ENCODE measurements around the gene SPAG9. TPM values are rescaled to one million over a fixed set of nuclear protein-coding genes. Genes with fewer than 3 reads are reported as not detected.

Gene SPAG9
- total RNA-seq, 2 experiments from 2014 or later = 58.0 to 58.7 TPM

DNA sequence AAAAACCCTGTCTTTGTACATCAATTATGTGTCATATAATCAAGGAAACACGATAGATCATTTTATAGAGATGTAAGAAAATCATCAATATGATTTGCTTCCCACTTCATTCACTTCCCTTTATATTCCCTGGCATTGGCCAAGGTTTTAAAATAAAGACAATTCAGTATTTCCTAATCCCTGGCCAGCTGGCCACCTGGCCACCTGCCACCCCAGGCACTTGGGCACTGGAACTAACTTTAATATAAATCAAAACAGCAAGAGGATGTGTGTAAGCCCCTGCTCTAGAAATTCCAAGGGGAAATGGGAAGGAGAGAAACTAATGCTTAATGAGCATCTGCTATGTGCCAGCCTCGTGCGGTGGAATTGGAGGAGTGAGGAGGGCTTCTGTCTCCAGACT is 195.9 kb downstream of the SPAG9 start:
- no peaks in the 10 kb centered on the region for H3K9me3 Mint-ChIP-seq
- peaks cover 9% of the 10 kb centered on the region for H3K4me1 Mint-ChIP-seq (ENCODE audit: low read depth)
- ChIA-PET CTCF (interaction anchor here (1.2 kb wide), 1 partner anchor 13 kb away, joined by 3 read pairs; no protein-coding TSS in a partner anchor), POLR2A (no interaction called here)
- intact Hi-C loops (cut with micrococcal nuclease) = no loop called here
- no peak overlapping the region for H3K4me3 Mint-ChIP-seq
- DNase-seq = no peak
- H3K36me3 Mint-ChIP-seq = no peaks in the 10 kb centered on the region
- H3K27ac Mint-ChIP-seq = no peak overlapping the region
- no peaks in the 10 kb centered on the region for H3K27me3 Mint-ChIP-seq

- H3K4me3 Mint-ChIP-seq = no peak overlapping the region
- H3K4me1 Mint-ChIP-seq (ENCODE audit: low read depth) = peaks cover 12% of the 10 kb centered on the region
- no peaks in the 10 kb centered on the region for H3K36me3 Mint-ChIP-seq
- no peak for DNase-seq
- CTCF ChIA-PET = no interaction called here
- H3K27me3 Mint-ChIP-seq = no peaks in the 10 kb centered on the region
- H3K9me3 Mint-ChIP-seq = no peaks in the 10 kb centered on the region
- intact Hi-C loops (cut with micrococcal nuclease) = no loop called here
- no peak overlapping the region for H3K27ac Mint-ChIP-seq
- POLR2A ChIA-PET = no interaction called here
Measured at GRCh38 chr17:50924300-50924699, 196.4 kb downstream of the SPAG9 start.

DNA sequence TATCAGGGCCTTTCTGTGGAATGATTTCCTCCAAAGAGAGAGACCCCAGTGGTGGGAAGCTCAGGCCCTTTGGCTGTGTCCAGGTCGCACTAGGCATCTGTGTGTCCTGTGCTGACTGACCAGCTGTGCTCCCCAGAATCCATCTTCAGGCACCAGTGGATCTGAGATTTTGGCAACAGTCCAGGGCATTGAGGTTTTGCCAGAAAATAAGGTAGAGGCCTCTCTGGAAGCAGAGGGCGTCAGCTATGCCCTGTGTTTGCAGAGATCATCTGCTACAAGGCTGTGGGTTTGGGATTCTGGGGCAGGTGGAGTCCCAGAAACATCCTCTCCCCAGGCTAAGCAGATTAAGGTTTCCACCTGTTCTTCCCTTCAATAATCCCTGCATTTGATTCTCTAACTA is 197.1 kb downstream of the SPAG9 start:
- H3K27me3 Mint-ChIP-seq = no peaks in the 10 kb centered on the region
- POLR2A ChIA-PET = no interaction called here
- no peak for DNase-seq
- intact Hi-C loops (cut with micrococcal nuclease) = no loop called here
- H3K4me3 Mint-ChIP-seq = no peak overlapping the region
- CTCF ChIA-PET = no interaction called here
- peaks cover 17% of the 10 kb centered on the region for H3K4me1 Mint-ChIP-seq (ENCODE audit: low read depth)
- H3K27ac Mint-ChIP-seq = no peak overlapping the region
- no peaks in the 10 kb centered on the region for H3K9me3 Mint-ChIP-seq
- no peaks in the 10 kb centered on the region for H3K36me3 Mint-ChIP-seq

- no peaks in the 10 kb centered on the region for H3K27me3 Mint-ChIP-seq
- no peaks in the 10 kb centered on the region for H3K9me3 Mint-ChIP-seq
- no peak for DNase-seq
- ChIA-PET CTCF (interaction anchor here (1.3 to 1.5 kb wide), 2 partner anchors 71 to 140 kb away, joined by 3 read pairs; no protein-coding TSS in a partner anchor), POLR2A (interaction anchor here (0.8 kb wide), 1 partner anchor 56 kb away, joined by 3 read pairs; the partner anchor contains the start of gene TOB1)
- H3K4me3 Mint-ChIP-seq = no peak overlapping the region
- H3K36me3 Mint-ChIP-seq = no peaks in the 10 kb centered on the region
- H3K4me1 Mint-ChIP-seq (ENCODE audit: low read depth) = peaks cover 21% of the 10 kb centered on the region
- H3K27ac Mint-ChIP-seq = no peak overlapping the region
- intact Hi-C loops (cut with micrococcal nuclease) = no loop called here
Measured at GRCh38 chr17:50922721-50923405, 197.8 kb downstream of the SPAG9 start.

- ChIA-PET CTCF (interaction anchor here (1.3 to 1.5 kb wide), 2 partner anchors 70 to 139 kb away, joined by 3 read pairs; no protein-coding TSS in a partner anchor), POLR2A (interaction anchor here (0.8 kb wide), 1 partner anchor 56 kb away, joined by 3 read pairs; the partner anchor contains the start of gene TOB1)
- no peaks in the 10 kb centered on the region for H3K9me3 Mint-ChIP-seq
- no peaks in the 10 kb centered on the region for H3K36me3 Mint-ChIP-seq
- no peak overlapping the region for H3K27ac Mint-ChIP-seq
- intact Hi-C loops (cut with micrococcal nuclease) = no loop called here
- no peak for DNase-seq
- no peaks in the 10 kb centered on the region for H3K27me3 Mint-ChIP-seq
- H3K4me3 Mint-ChIP-seq = no peak overlapping the region
- H3K4me1 Mint-ChIP-seq (ENCODE audit: low read depth) = peaks cover 21% of the 10 kb centered on the region
Measured at GRCh38 chr17:50922107-50922506, 198.6 kb downstream of the SPAG9 start.

DNA sequence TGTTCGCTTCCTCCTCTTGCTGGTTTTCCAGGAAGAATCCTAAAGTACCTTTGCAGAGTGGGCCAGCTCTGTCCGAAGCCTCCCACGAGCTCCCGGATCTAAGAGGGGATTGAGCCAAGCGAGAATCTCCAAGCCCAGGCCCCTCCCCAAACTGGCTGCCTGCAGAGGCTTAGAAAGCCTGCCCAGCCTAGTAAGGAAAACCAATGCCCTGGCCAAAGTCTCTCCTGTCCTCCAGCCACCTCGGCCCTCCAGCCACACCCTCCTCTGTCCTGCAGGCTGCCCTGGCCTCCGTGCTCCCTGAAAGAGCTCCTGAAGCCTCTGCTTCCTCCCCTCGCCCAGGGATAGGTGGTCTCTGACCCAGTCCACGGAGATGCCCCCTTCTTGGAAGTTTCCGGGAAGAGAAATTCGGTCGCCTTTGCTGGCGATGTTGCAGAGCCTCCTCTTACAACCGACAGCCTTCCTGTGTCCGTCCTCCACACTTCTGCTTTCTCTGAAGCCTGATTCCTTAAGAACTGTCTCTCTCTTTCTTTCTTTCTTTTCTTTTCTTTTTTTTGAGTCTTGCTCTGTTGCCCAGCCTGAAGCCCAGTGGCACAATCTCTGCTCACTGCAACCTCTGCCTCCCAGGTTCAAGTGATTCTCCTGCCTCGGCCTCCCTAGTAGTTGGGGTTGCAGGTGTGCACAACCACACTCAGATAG is 199.6 kb downstream of the SPAG9 start:
- H3K4me1 Mint-ChIP-seq (ENCODE audit: low read depth) = peaks cover 27% of the 10 kb centered on the region
- CTCF ChIA-PET = interaction anchor here (1.2 kb wide), 1 partner anchor 36 kb away, joined by 5 read pairs; no protein-coding TSS in a partner anchor
- intact Hi-C loops (cut with micrococcal nuclease) = no loop called here
- H3K4me3 Mint-ChIP-seq = no peak overlapping the region
- POLR2A ChIA-PET = interaction anchor here (4.2 kb wide), 1 partner anchor 55 kb away, joined by 35 read pairs; the partner anchor contains the start of gene TOB1
- H3K27ac Mint-ChIP-seq = no peak overlapping the region
- no peaks in the 10 kb centered on the region for H3K27me3 Mint-ChIP-seq
- DNase-seq = no peak
- H3K36me3 Mint-ChIP-seq = no peaks in the 10 kb centered on the region
- H3K9me3 Mint-ChIP-seq = no peaks in the 10 kb centered on the region

DNA sequence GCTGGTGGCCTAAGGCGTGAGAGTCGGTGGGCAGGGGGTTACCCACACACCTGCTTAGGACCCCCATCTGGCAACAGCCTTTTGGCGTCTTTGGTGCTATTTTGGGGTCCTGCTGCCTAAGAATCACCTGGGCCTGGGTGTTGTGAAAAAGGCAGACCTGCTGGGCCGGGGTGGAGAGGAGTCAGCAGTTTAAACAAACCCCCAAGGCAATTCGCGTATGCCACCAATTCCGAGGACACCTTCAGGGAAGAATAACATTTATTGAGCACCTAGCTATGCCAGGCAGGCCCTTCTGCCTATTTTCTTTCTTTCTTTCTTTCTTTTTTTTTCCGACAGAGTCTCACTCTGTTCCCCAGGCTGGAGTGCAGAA is 200.6 kb downstream of the SPAG9 start:
- DNase-seq = no peak
- Mint-ChIP-seq H3K9me3 (no peaks in the 10 kb centered on the region), H3K4me1 (ENCODE audit: low read depth) (peaks cover 30% of the 10 kb centered on the region), H3K27me3 (no peaks in the 10 kb centered on the region), H3K4me3 (no peak overlapping the region), H3K36me3 (no peaks in the 10 kb centered on the region), H3K27ac (no peak overlapping the region)
- ChIA-PET POLR2A (interaction anchor here (1.8 to 4.2 kb wide), 2 partner anchors 11 to 54 kb away, joined by 7 to 35 read pairs; partner anchors contain the start of gene TOB1), CTCF (interaction anchor here (1.2 kb wide), 1 partner anchor 37 kb away, joined by 5 read pairs; no protein-coding TSS in a partner anchor)
- intact Hi-C loops (cut with micrococcal nuclease) = no loop called here

DNA sequence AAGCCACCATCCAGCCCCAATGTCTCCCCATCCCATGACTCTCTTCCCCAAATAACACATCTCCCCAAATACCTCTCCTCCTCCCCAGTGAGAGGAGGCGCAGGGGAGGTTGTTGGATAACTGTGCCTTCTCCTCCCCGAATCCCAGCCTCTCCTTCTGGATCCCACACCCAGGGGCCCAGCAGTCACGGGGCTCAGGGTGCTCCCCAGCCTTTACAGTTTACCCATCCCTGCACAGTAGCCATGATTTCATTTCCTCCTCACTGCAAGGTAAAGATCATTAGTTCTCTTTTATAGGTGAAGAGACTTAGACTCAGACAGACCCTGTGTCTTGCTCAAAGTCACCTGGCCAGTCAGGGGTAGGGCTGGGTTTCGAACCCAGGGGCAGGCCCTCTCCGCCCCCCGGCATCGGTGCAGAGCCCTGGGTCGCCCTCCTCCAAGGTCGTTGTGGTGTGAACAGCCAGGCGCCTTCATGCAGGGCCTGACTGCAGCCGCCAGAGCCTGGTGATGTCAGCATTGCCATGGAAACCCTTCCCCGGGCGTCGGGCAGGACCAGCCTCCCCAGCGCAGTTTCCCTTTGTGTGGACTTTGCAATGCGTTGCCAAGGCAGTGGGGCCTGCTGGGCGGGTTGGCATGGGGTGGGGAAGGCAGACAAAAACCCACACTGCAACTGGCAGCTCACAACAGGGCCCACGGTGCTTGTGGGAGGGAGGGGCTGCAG is 201.2 kb downstream of the SPAG9 start:
- peak; percentile 91 for DNase-seq
- no peaks in the 10 kb centered on the region for H3K9me3 Mint-ChIP-seq
- no peaks in the 10 kb centered on the region for H3K36me3 Mint-ChIP-seq
- peaks cover 32% of the 10 kb centered on the region for H3K4me1 Mint-ChIP-seq (ENCODE audit: low read depth)
- POLR2A ChIA-PET = interaction anchor here (0.9 to 4.2 kb wide), 6 partner anchors 11 to 54 kb away, joined by 3 to 35 read pairs (median 4); partner anchors contain the start of gene TOB1
- H3K4me3 Mint-ChIP-seq = peak overlapping the region; percentile 50
- H3K27ac Mint-ChIP-seq = peak overlapping the region; percentile 88
- intact Hi-C loops (cut with micrococcal nuclease) = loop anchor here (1.0 to 2.0 kb wide), 2 partner anchors 9 to 25 kb away; no protein-coding TSS in a partner anchor
- H3K27me3 Mint-ChIP-seq = no peaks in the 10 kb centered on the region
- CTCF ChIA-PET = interaction anchor here (1.2 kb wide), 2 partner anchors 38 to 67 kb away, joined by 5 read pairs; no protein-coding TSS in a partner anchor

GRCh38 chr17:50918933-50919296 is 201.8 kb downstream of the SPAG9 start:
- ChIA-PET POLR2A (interaction anchor here (0.9 to 4.2 kb wide), 6 partner anchors 12 to 53 kb away, joined by 3 to 35 read pairs (median 4); partner anchors contain the start of gene TOB1), CTCF (interaction anchor here (0.5 to 1.2 kb wide), 2 partner anchors 20 to 67 kb away, joined by 3 to 5 read pairs; no protein-coding TSS in a partner anchor)
- Mint-ChIP-seq H3K4me1 (ENCODE audit: low read depth) (peaks cover 33% of the 10 kb centered on the region), H3K27me3 (no peaks in the 10 kb centered on the region), H3K9me3 (no peaks in the 10 kb centered on the region), H3K27ac (peak overlapping the region; percentile 88), H3K4me3 (peak overlapping the region; percentile 50), H3K36me3 (no peaks in the 10 kb centered on the region)
- DNase-seq = peak; percentile 70
- intact Hi-C loops (cut with micrococcal nuclease) = loop anchor here (1.0 to 2.0 kb wide), 2 partner anchors 9 to 26 kb away; no protein-coding TSS in a partner anchor

DNA sequence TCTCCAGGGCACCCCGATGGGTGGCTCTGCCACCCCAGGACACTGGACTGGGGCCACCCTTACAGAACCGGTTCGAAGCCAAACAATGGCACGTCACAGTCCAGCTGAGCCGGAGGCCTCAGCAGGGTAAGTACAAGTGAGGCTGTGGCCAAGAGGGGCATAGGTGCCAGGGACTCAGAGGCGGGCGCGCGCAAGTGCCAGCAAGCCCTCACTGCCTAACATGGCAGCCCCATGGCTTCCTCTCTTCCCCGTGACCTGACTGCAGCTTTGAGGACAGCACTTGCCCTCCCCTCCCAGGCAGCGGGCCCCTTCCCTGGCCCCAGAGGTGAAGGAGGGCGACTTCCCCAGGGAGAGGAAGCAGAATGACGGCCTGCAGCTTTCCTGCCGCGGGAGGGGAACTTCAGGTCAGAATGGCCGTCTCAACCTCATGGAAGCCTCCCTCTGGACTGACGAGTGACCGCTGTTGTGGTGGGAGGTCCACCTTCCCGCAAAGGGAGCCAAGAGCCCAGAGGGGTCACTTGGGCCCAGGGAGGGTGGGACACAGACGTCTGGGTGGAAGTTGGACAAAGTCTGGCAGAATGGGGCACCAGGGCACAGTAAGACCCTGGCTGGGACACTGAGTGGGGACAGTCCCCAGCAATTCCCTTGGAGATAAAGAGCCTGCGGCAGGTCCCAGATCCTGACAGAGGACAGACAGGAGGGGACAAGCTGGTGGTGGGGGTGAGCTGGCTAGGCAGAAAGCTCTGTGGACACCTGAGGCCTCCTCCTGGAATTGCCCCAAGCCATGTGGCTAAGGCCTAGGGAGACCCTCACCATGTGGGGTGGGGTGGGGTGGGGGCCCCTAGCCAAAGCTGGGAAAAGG is 202.4 kb downstream of the SPAG9 start:
- H3K27me3 Mint-ChIP-seq = no peaks in the 10 kb centered on the region
- CTCF ChIA-PET = interaction anchor here (0.5 to 1.2 kb wide), 2 partner anchors 20 to 66 kb away, joined by 3 to 5 read pairs; no protein-coding TSS in a partner anchor
- peaks cover 38% of the 10 kb centered on the region for H3K4me1 Mint-ChIP-seq (ENCODE audit: low read depth)
- DNase-seq = no peak
- no peaks in the 10 kb centered on the region for H3K9me3 Mint-ChIP-seq
- no peaks in the 10 kb centered on the region for H3K36me3 Mint-ChIP-seq
- no peak overlapping the region for H3K4me3 Mint-ChIP-seq
- POLR2A ChIA-PET = interaction anchor here (0.9 to 4.2 kb wide), 6 partner anchors 13 to 52 kb away, joined by 3 to 35 read pairs (median 4); partner anchors contain the start of gene TOB1
- intact Hi-C loops (cut with micrococcal nuclease) = loop anchor here (2.0 kb wide), 1 partner anchor 26 kb away; no protein-coding TSS in a partner anchor
- no peak overlapping the region for H3K27ac Mint-ChIP-seq

- H3K4me1 Mint-ChIP-seq (ENCODE audit: low read depth) = peaks cover 38% of the 10 kb centered on the region
- H3K36me3 Mint-ChIP-seq = no peaks in the 10 kb centered on the region
- H3K4me3 Mint-ChIP-seq = no peak overlapping the region
- ChIA-PET POLR2A (interaction anchor here (4.2 kb wide), 1 partner anchor 52 kb away, joined by 35 read pairs; the partner anchor contains the start of gene TOB1), CTCF (interaction anchor here (1.0 kb wide), 1 partner anchor 65 kb away, joined by 3 read pairs; no protein-coding TSS in a partner anchor)
- no peak for DNase-seq
- no peaks in the 10 kb centered on the region for H3K27me3 Mint-ChIP-seq
- H3K9me3 Mint-ChIP-seq = no peaks in the 10 kb centered on the region
- intact Hi-C loops (cut with micrococcal nuclease) = no loop called here
- no peak overlapping the region for H3K27ac Mint-ChIP-seq
Measured at GRCh38 chr17:50917418-50917743, 203.3 kb downstream of the SPAG9 start.
